Endothelial cell of umbilical vein (primary cell): ENCODE results near the gene DDIT4. TPM values are rescaled to one million over a fixed set of nuclear protein-coding genes. Genes with fewer than 3 reads are reported as not detected.

ENCODE experiments used
- BruUV-seq: library from RNA; stranded (reverse); fragments of 400-500 nt; replicated peaks from 2 replicates; lab custom pipeline; 2021; lab: Mats Ljungman, UMichigan
- CTCF ChIA-PET: fragments of 300-600, 350-600 bp; sonication (Branson Sonifier 250); formaldehyde crosslinking; loops from one replicate; lab custom pipeline; 2021; ENCODE audit warnings: antibody characterized with exemption, inconsistent platforms; lab: Charles Lee
- POLR2A ChIA-PET: fragments of 300-600, 350-600 bp; sonication (Branson Sonifier 250); formaldehyde crosslinking; loops from one replicate; lab custom pipeline; 2021; ENCODE audit warnings: antibody characterized with exemption, inconsistent platforms; lab: Charles Lee
- DNase-seq: peaks from one replicate; pipeline ENCODE4 v3.0.0-alpha.2; 2011; ENCODE audit warnings: low read depth, low spot score
- FAIRE-seq: peaks from 2 replicates; lab custom pipeline; 2011; peaks lifted over from hg19 to GRCh38; lab: Jason Lieb, UNC
- H2AFZ ChIP-seq: 2 replicates; pipeline ENCODE4 v1.6.0; 2012; ENCODE audit warnings: low read depth, low read length, control low read depth, inconsistent platforms
- H3K27ac ChIP-seq: 2 replicates; pipeline ENCODE4 v1.5.1; 2011; ENCODE audit warnings: low read depth, mild to moderate bottlenecking, control low read depth, low read length, moderate library complexity; ENCODE audit not compliant: insufficient read depth
- H3K27me3 ChIP-seq, 2 experiments: 2 replicates each; pipeline versions ENCODE4 v1.6.0 to v1.6.1; 2011; ENCODE audit warnings: low read length in 2 of 2, mixed read lengths in 1 of 2; ENCODE audit not compliant: control insufficient read depth in 2 of 2, insufficient read depth in 2 of 2
- H3K36me3 ChIP-seq, 2 experiments: 2 replicates in 1 of 2; 3 replicates in 1 of 2; pipeline ENCODE4 v1.5.1; 2011; ENCODE audit warnings: low read length in 2 of 2, mild to moderate bottlenecking in 1 of 2, moderate library complexity in 1 of 2; ENCODE audit not compliant: control insufficient read depth in 2 of 2, insufficient read depth in 2 of 2; ENCODE audit errors: extremely low read depth in 1 of 2
- H3K4me1 ChIP-seq: 3 replicates; pipeline ENCODE4 v1.5.1; 2011; ENCODE audit warnings: mild to moderate bottlenecking, low read length; ENCODE audit not compliant: control insufficient read depth, insufficient read depth; ENCODE audit errors: extremely low read depth
- H3K4me2 ChIP-seq: 2 replicates; pipeline ENCODE4 v1.6.1; 2011; ENCODE audit warnings: low read length, control low read depth, mixed read lengths; ENCODE audit not compliant: insufficient read depth
- H3K4me3 ChIP-seq, 3 experiments: fragments of 200-600 bp in 1 of 3; sonication (generic), shearing (Covaris generic) in 1 of 3; replicated peaks in 1 of 3; 2 replicates each; pipeline ENCODE4 v1.5.1; 2011 to 2016; ENCODE audit warnings: control low read depth in 3 of 3, low read length in 3 of 3, mild to moderate bottlenecking in 2 of 3, inconsistent platforms in 1 of 3, low read depth in 1 of 3, moderate library complexity in 1 of 3; ENCODE audit not compliant: insufficient read depth in 1 of 3
- H3K79me2 ChIP-seq: 2 replicates; pipeline ENCODE4 v1.6.0; 2012; ENCODE audit warnings: low read length, inconsistent platforms; ENCODE audit not compliant: control insufficient read depth, insufficient read depth
- H3K9ac ChIP-seq: replicated peaks from 2 replicates; pipeline ENCODE3; 2011; ENCODE audit warnings: low read length, control low read depth; ENCODE audit not compliant: insufficient read depth; ENCODE audit errors: extremely low read depth
- H3K9me1 ChIP-seq: replicated peaks from 3 replicates; pipeline ENCODE4 v1.6.0; 2011; ENCODE audit warnings: mild to moderate bottlenecking, low read length; ENCODE audit not compliant: control insufficient read depth, insufficient read depth; ENCODE audit errors: extremely low read depth
- H3K9me3 ChIP-seq: replicated peaks from 2 replicates; pipeline ENCODE4 v1.5.1; 2012; ENCODE audit warnings: low read length, inconsistent platforms; ENCODE audit not compliant: control insufficient read depth, insufficient read depth
- H4K20me1 ChIP-seq: replicated peaks from 2 replicates; pipeline ENCODE3; 2011; ENCODE audit warnings: mild to moderate bottlenecking, low read length; ENCODE audit not compliant: control insufficient read depth, insufficient read depth; ENCODE audit errors: extremely low read depth
- EZH2 ChIP-seq: IDR thresholded peaks from 2 replicates; pipeline ENCODE4 v1.6.1; 2012; ENCODE audit warnings: borderline replicate concordance, low read depth, mild to moderate bottlenecking, moderate library complexity, low read length, inconsistent platforms; ENCODE audit not compliant: severe bottlenecking
- FOS ChIP-seq: IDR thresholded peaks from 2 replicates; pipeline ENCODE4 v1.6.1; 2011; ENCODE audit warnings: mild to moderate bottlenecking, low read length, moderate library complexity, borderline replicate concordance; ENCODE audit not compliant: insufficient read depth
- GATA2 ChIP-seq: IDR thresholded peaks from 2 replicates; pipeline ENCODE4 v1.7.0; 2011; ENCODE audit warnings: low read depth, mild to moderate bottlenecking, moderate library complexity, mixed read lengths, low read length; ENCODE audit not compliant: insufficient read length, insufficient read depth
- JUN ChIP-seq: IDR thresholded peaks from 2 replicates; pipeline ENCODE4 v1.6.1; 2011; ENCODE audit warnings: borderline replicate concordance, low read depth; ENCODE audit not compliant: insufficient read length, insufficient read depth
- MYC ChIP-seq: IDR thresholded peaks from one replicate; pipeline ENCODE4 v1.6.1; 2011; ENCODE audit warnings: mild to moderate bottlenecking, low read depth, low read length
- POLR2A ChIP-seq: IDR thresholded peaks from 2 replicates; pipeline ENCODE4 v1.6.1; 2012; ENCODE audit warnings: low read depth, mild to moderate bottlenecking, control low read depth, low read length
- POLR2AphosphoS5 ChIP-seq: IDR thresholded peaks from 2 replicates; pipeline ENCODE4 v1.6.1; 2012; ENCODE audit warnings: low read depth, mild to moderate bottlenecking, control low read depth, low read length, moderate library complexity; ENCODE audit not compliant: insufficient read depth
- dilution Hi-C: fragments of 300-500 bp; cut with MboI; formaldehyde crosslinking; loops from one replicate; pipeline ENCODE4 v1.15.0; 2019; ENCODE audit warnings: low sequenced_read_pairs; ENCODE audit not compliant: extremely low pct_ligation_motif_present
- intact Hi-C: fragments of 100-400 bp; cut with micrococcal nuclease; formaldehyde crosslinking; loops from one replicate; pipeline ENCODE4 v1.10.0; 2022
- polyA plus RNA-seq, 4 experiments: library from polyadenylated mRNA; depleted of rRNA in 3 of 4; stranded (reverse) in 3 of 4; unstranded in 1 of 4; fragments of >200 nt; gene quantifications; 2 replicates each; pipeline versions ENCODE4 v1.2.1 to v1.2.3, GENCODE V29; 2011 to 2012; ENCODE audit warnings: missing spikeins in 1 of 4
- total RNA-seq: library from RNA; stranded (reverse); gene quantifications from 2 replicates; pipeline ENCODE4 v1.2.3, GENCODE V29; 2021
- TF ChIP-seq, protein P1 (sequence below): IDR thresholded peaks from 2 replicates; pipeline ENCODE4 v1.6.1; 2011; ENCODE audit not compliant: insufficient read depth, insufficient read length
- TF ChIP-seq, protein P2 (sequence below), 2 donors: IDR thresholded peaks; 1 replicate in 1 of 2; 2 replicates in 1 of 2; pipeline ENCODE4 v1.5.1; 2011; ENCODE audit warnings: low read length in 2 of 2, mild to moderate bottlenecking in 2 of 2, moderate library complexity in 2 of 2, control low read depth in 1 of 2, inconsistent platforms in 1 of 2, low read depth in 1 of 2; ENCODE audit not compliant: insufficient read depth in 1 of 2; ENCODE audit errors: extremely low read depth in 1 of 2

The DDIT4 gene
- total and polyA plus RNA-seq, 2 donors (not counting 3 experiments of a cell fraction or from before 2014, with no cell fraction given): 60.4 to 65.3 TPM

DNA sequence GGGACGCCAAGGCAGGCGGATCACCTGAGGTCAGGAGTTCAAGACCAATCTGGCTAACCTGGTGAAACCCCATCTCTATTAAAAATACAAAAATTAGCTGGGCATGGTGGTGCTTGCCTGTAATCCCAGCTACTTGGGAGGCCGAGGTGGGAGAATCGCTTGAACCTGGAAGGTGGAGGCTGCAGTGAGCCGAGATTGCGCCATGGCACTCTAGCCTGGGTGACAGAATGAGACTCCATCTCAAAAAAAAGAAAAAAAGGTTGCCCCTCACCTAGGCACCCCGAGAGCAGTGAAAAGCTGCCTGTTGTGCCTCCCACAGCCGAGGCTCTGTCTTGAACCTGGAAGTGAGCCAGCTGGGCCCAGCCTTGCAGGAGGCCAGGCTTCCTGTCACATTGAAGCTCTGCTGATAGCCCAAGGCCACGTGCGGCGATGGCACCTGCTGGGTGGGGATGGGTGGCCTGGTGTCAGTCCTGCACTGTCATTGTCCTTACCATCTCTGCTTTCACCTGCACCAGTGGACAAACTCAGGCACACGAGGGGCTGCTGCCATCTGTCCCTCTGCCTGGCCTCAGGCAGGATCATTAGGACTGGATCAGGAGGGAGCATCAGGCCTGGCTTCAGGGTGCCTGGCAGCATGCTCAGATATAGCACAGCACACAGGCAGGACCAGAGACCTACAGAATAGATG, 43.2 kb downstream of the DDIT4 start:
- Histone ChIP-seq H3K79me2 (no peaks in the 10 kb centered on the region), H4K20me1 (no peaks in the 10 kb centered on the region), H3K4me2 (no peak overlapping the region), H3K27ac (peak overlapping the region; percentile 35), H3K9ac (no peak overlapping the region), H3K9me3 (no peaks in the 10 kb centered on the region), H3K27me3 (no peaks in the 10 kb centered on the region), H3K9me1 (no peaks in the 10 kb centered on the region), H2AFZ (peak overlapping the region; percentile 33), H3K36me3 (no peaks in the 10 kb centered on the region), H3K4me3 (no peak overlapping the region), H3K4me1 (peaks cover 55% of the 10 kb centered on the region)
- dilution Hi-C loops: no loop called here
- intact Hi-C loops: loop anchor here (5.0 kb wide), 1 partner anchor 145 kb away; no protein-coding TSS in a partner anchor
- CTCF ChIA-PET: interaction anchor here (0.9 to 1.0 kb wide), 2 partner anchors 9 to 41 kb away, joined by 3 to 7 read pairs; no protein-coding TSS in a partner anchor
- POLR2A ChIA-PET: interaction anchor here (2.0 kb wide), 1 partner anchor 43 kb away, joined by 8 read pairs; the partner anchor contains the start of gene DDIT4
- BruUV-seq: no TSS peak
- DNase-seq (peak; percentile 61), FAIRE-seq (peak; percentile 74)
- TF ChIP-seq, protein P1, sequence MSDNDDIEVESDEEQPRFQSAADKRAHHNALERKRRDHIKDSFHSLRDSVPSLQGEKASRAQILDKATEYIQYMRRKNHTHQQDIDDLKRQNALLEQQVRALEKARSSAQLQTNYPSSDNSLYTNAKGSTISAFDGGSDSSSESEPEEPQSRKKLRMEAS: peak; percentile 68
- TF ChIP-seq POLR2A: no peak
- TF ChIP-seq POLR2AphosphoS5: no peak

DNA sequence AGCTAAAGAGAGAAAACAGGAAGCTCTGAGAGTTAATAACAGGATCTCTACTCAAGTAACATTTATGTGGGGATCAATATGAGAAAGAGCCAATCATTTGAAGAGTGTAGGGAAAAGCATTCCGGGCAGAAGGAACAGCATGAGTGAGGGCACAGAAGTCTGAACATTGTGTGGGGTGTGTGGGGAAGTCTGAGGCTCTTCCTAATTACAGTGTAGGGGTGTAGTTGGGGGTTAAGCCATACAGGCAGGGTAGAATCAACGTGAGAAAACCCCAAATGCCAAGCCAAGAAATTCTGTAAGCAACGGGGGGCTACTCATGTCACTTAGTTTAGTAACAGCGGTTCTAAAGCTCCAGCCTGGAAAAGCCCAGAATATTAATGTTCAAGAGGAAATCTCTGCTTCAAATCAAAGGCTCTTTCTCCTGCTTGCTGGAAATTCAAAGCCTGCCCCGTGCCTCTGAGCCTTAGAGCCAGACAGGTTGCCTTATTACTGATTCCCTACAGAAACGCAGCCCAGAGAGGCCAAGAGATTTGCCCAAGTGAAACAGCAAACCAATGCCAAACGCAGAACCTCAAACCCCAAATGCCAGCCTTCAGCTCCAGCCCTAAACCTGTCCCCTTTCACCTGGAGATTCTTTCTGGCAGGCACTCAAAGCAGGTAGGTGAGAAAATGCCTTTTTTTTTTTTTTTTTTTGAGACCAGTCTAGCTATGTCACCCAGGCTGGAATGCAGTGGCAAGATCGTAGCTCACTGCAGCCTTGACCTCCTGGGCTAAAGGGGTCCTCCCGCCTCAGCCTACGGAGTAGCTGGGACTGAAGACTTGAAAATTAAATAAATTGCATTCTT, 44.9 kb downstream of the DDIT4 start:
- TSS peak; percentile 24 for BruUV-seq
- DNase-seq (no peak), FAIRE-seq (no peak)
- peak overlapping the region; percentile 100 for H3K27ac ChIP-seq
- peak overlapping the region; percentile 81 for H3K9ac ChIP-seq
- ChIA-PET POLR2A (interaction anchor here (0.9 to 5.6 kb wide), 3 partner anchors 14 to 43 kb away, joined by 3 to 59 read pairs (median 5); partner anchors contain the start of gene DDIT4), CTCF (interaction anchor here (0.8 to 5.4 kb wide), 10 partner anchors 10 to 193 kb away, joined by 3 to 72 read pairs (median 4); partner anchors contain the start of gene DDIT4)
- H3K36me3 ChIP-seq: no peaks in the 10 kb centered on the region
- no peaks in the 10 kb centered on the region for H3K9me3 ChIP-seq
- TF ChIP-seq GATA2 (no peak), JUN (no peak), POLR2A (no peak), EZH2 (no peak), FOS (no peak), POLR2AphosphoS5 (no peak), MYC (no peak)
- TF ChIP-seq, protein P1: no peak
- TF ChIP-seq, protein P2, sequence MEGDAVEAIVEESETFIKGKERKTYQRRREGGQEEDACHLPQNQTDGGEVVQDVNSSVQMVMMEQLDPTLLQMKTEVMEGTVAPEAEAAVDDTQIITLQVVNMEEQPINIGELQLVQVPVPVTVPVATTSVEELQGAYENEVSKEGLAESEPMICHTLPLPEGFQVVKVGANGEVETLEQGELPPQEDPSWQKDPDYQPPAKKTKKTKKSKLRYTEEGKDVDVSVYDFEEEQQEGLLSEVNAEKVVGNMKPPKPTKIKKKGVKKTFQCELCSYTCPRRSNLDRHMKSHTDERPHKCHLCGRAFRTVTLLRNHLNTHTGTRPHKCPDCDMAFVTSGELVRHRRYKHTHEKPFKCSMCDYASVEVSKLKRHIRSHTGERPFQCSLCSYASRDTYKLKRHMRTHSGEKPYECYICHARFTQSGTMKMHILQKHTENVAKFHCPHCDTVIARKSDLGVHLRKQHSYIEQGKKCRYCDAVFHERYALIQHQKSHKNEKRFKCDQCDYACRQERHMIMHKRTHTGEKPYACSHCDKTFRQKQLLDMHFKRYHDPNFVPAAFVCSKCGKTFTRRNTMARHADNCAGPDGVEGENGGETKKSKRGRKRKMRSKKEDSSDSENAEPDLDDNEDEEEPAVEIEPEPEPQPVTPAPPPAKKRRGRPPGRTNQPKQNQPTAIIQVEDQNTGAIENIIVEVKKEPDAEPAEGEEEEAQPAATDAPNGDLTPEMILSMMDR (IDR thresholded peaks at IDR 0.05; ENCODE audit: extremely low read depth in 1 of 2, insufficient read depth in 1 of 2, low read depth in 1 of 2, low read length in 2 of 2): no peak
- H3K27me3 ChIP-seq: no peaks in the 10 kb centered on the region
- H3K79me2 ChIP-seq: no peaks in the 10 kb centered on the region
- no peaks in the 10 kb centered on the region for H4K20me1 ChIP-seq
- intact Hi-C loops: loop anchor here (1.0 to 5.0 kb wide), 8 partner anchors 10 to 146 kb away; partner anchors contain the start of genes ANAPC16, ASCC1 and DDIT4
- peak overlapping the region; percentile 68 for H3K4me2 ChIP-seq
- peaks cover 66% of the 10 kb centered on the region for H3K4me1 ChIP-seq
- H3K4me3 ChIP-seq: no peak overlapping the region
- dilution Hi-C loops: no loop called here
- H3K9me1 ChIP-seq: no peaks in the 10 kb centered on the region
- H2AFZ ChIP-seq: no peak overlapping the region
